Coronary artery (tissue), 2 donors: ENCODE results near the gene SLC35G2.
"Not testable (repeated sequence)": the region's sequence is repeated elsewhere in the genome, so short reads cannot be mapped to it uniquely, and the experiment has no call there.

Experiments
- DNase-seq: peaks from one replicate; pipeline ENCODE4 v3.0.0-alpha.2; 2017; ENCODE audit warnings: low spot score
- H3K27ac ChIP-seq, 2 donors: fragments of 200-600 bp; sonication (generic); one replicate each; pipeline ENCODE4 v1.5.1; 2016 to 2019
- H3K4me3 ChIP-seq: fragments of 200-600 bp; sonication (generic); 2 replicates; pipeline ENCODE4 v1.5.1; 2016; ENCODE audit warnings: mild to moderate bottlenecking, moderate library complexity
- TF ChIP-seq, protein P1 (sequence below): fragments of 200-600 bp; sonication (generic); IDR thresholded peaks from one replicate; pipeline ENCODE4 v1.5.1; 2019; ENCODE audit warnings: antibody characterized with exemption

The SLC35G2 gene

GRCh38 chr3:136789976-136790375, 28.9 kb upstream of the SLC35G2 start:
- no peak for DNase-seq
- Histone ChIP-seq H3K27ac (no peak overlapping the region), H3K4me3 (no peak overlapping the region)
- TF ChIP-seq, protein P1, sequence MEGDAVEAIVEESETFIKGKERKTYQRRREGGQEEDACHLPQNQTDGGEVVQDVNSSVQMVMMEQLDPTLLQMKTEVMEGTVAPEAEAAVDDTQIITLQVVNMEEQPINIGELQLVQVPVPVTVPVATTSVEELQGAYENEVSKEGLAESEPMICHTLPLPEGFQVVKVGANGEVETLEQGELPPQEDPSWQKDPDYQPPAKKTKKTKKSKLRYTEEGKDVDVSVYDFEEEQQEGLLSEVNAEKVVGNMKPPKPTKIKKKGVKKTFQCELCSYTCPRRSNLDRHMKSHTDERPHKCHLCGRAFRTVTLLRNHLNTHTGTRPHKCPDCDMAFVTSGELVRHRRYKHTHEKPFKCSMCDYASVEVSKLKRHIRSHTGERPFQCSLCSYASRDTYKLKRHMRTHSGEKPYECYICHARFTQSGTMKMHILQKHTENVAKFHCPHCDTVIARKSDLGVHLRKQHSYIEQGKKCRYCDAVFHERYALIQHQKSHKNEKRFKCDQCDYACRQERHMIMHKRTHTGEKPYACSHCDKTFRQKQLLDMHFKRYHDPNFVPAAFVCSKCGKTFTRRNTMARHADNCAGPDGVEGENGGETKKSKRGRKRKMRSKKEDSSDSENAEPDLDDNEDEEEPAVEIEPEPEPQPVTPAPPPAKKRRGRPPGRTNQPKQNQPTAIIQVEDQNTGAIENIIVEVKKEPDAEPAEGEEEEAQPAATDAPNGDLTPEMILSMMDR = no peak

DNA sequence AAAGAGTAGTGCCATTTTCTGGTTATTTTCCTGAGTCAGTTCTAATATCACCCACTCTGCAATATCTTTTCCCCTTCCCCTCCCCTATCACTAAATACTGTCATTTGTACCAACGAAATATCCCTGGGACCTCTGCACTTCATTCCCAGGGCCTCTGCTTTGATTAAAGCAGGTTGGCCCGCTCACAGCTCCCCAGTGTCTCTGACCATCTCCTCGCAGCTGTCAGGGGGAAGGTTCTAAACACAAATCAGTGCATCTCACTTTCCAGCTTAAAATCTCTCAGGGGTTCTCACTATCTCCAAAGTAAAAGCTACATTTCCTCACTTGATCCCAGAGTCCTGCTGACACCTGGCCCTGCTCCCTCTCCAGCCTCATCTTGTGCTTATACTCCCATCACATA, 28.1 kb upstream of the SLC35G2 start:
- no peak overlapping the region for H3K27ac ChIP-seq
- TF ChIP-seq, protein P1 = no peak
- H3K4me3 ChIP-seq = no peak overlapping the region
- no peak for DNase-seq

- no peak overlapping the region for H3K27ac ChIP-seq
- TF ChIP-seq, protein P1 = no peak
- no peak overlapping the region for H3K4me3 ChIP-seq
- no peak for DNase-seq
These were observed 26.2 kb upstream of the SLC35G2 start for GRCh38 chr3:136792556-136793330.

DNA sequence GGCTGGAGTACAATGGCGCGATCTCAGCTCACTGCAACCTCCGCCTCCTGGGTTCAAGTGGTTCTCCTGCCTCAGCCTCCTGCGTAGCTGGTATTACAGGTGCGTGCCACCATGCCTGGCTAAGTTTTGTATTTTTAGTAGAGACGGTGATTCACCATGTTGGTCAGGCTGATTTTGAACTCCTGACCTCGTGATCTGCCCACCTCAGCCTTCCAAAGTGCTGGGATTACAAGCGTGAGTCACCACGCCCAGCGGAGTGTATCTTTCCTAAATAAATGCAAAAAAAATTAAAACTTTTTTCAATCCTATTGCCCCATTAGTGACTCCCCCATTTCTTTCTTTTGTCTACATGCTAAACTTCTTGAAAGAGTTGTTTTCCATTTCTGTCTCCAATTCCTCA, 17.8 kb upstream of the SLC35G2 start:
- not testable (repeated sequence) for H3K4me3 ChIP-seq, DNase-seq, H3K27ac ChIP-seq

- TF ChIP-seq, protein P1 = no peak
- peak overlapping the region; percentile 19 for H3K4me3 ChIP-seq
- DNase-seq = no peak
- peak overlapping the region; percentile 33 to 57 for H3K27ac ChIP-seq
These were observed 16.4 kb upstream of the SLC35G2 start for GRCh38 chr3:136802481-136802996.

DNA sequence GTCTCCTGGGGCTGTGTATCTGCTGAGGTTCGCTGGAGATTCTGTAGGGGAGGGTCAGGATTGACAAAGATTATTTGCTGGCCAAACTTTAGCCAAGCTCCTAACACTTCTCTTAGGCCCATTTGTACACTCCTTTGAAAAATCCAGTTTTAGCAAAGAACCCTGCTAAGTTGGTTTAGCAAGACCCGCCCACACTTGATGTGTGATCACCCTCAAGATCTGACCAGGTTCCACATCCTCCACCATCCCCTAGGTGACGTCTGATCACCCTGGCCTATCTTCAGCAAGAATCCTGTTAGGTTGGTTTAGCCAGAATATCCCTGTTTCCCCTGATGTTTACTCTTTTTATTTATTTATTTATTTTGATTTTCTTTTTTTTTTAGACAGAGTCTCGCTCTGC, 14.8 kb upstream of the SLC35G2 start:
- TF ChIP-seq, protein P1 = no peak
- H3K4me3 ChIP-seq = no peak overlapping the region
- DNase-seq = no peak
- no peak overlapping the region for H3K27ac ChIP-seq

DNA sequence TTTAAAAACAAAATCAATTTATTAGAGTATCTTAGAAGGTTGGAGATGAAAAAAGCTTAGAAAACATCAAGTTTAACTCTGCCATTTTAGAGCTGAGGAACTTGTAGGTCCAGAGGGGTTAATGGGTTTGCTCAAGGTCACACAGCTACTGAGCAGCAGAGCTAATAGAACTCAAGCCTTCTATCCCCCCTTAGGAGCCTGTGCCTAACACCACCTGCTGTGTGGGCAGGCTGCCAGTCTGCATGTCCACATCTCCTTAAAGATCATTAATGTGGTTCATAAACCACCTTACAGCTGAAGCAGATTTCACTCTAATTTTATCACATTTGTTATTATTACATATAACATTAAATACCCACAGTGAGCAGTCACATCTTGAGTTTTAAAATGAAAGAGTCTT, 14.1 kb upstream of the SLC35G2 start:
- TF ChIP-seq, protein P1 = no peak
- DNase-seq = no peak
- H3K4me3 ChIP-seq = no peak overlapping the region
- no peak overlapping the region for H3K27ac ChIP-seq
